Panc1 (cell line): ENCODE measurements around the gene FRMPD2. TPM values are rescaled to one million over a fixed set of nuclear protein-coding genes. Genes with fewer than 3 reads are reported as not detected.

ENCODE experiments used
- ATAC-seq: fragments of 200-7000 bp; cut with Tn5 transposase; 2 replicates; pipeline ENCODE4 v1.9.1; 2020; ENCODE audit warnings: mild to moderate bottlenecking, moderate library complexity
- BruUV-seq: library from RNA; stranded (reverse); fragments of 400-500 nt; replicated peaks from 2 replicates; lab custom pipeline; 2021; lab: Mats Ljungman, UMichigan
- CTCF ChIA-PET: fragments of 300-600 bp; sonication (Branson Sonifier 250); formaldehyde crosslinking; loops from one replicate; lab custom pipeline; 2022; ENCODE audit warnings: antibody characterized with exemption; lab: Charles Lee
- POLR2A ChIA-PET: fragments of 300-600 bp; sonication (Branson Sonifier 250); formaldehyde crosslinking; loops from one replicate; lab custom pipeline; 2022; ENCODE audit warnings: antibody characterized with exemption; lab: Charles Lee
- DNase-seq: peaks from one replicate; pipeline ENCODE4 v3.0.0-alpha.2; 2010; ENCODE audit warnings: low read depth, low spot score
- H3K27ac ChIP-seq: 2 replicates; pipeline ENCODE4 v1.5.1; 2011; ENCODE audit warnings: mild to moderate bottlenecking, low read length, inconsistent platforms
- H3K27me3 ChIP-seq: fragments of 200-500 bp; sonication (Bioruptor generic); 2 replicates; pipeline ENCODE4 v1.6.0; 2014; ENCODE audit warnings: low read length, inconsistent platforms; ENCODE audit not compliant: control insufficient read depth, insufficient read depth
- H3K36me3 ChIP-seq: fragments of 200-500 bp; sonication (Bioruptor generic); 2 replicates; pipeline ENCODE4 v1.5.1; 2014; ENCODE audit warnings: inconsistent platforms, mild to moderate bottlenecking, low read length, moderate library complexity; ENCODE audit not compliant: control insufficient read depth, insufficient read depth
- H3K4me1 ChIP-seq: 2 replicates; pipeline ENCODE4 v1.5.1; 2011; ENCODE audit warnings: inconsistent platforms, mild to moderate bottlenecking, low read length, moderate library complexity; ENCODE audit not compliant: control insufficient read depth, insufficient read depth
- H3K4me3 ChIP-seq, 2 experiments: 2 replicates each; pipeline ENCODE4 v1.5.1; 2011 to 2012; ENCODE audit warnings: low read depth in 2 of 2, low read length in 2 of 2, mild to moderate bottlenecking in 2 of 2, inconsistent platforms in 1 of 2, moderate library complexity in 1 of 2
- H3K9me3 ChIP-seq: fragments of 200-500 bp; sonication (Bioruptor generic); 2 replicates; pipeline ENCODE4 v1.5.1; 2014; ENCODE audit warnings: low read depth, mild to moderate bottlenecking, inconsistent platforms, low read length, moderate library complexity; ENCODE audit not compliant: control insufficient read depth, insufficient read depth
- POLR2AphosphoS5 ChIP-seq: IDR thresholded peaks from 2 replicates; pipeline ENCODE4 v1.6.1; 2012; ENCODE audit warnings: mild to moderate bottlenecking, low read depth, low read length, moderate library complexity
- SIN3A ChIP-seq: IDR thresholded peaks from 2 replicates; pipeline ENCODE4 v1.6.1; 2012; ENCODE audit warnings: low read depth, mild to moderate bottlenecking, low read length, moderate library complexity, borderline replicate concordance; ENCODE audit not compliant: insufficient read depth
- TCF7L2 ChIP-seq: IDR thresholded peaks from 2 replicates; pipeline ENCODE4 v1.6.1; 2011; ENCODE audit warnings: mild to moderate bottlenecking, low read depth, low read length, inconsistent platforms
- in situ Hi-C: cut with HindIII; loops from 2 replicates; pipeline ENCODE4 v1.10.0; 2016; ENCODE audit warnings: low sequenced_read_pairs, low pct_unique_long_range_greater_than_20kb
- intact Hi-C: fragments of 100-400 bp; cut with micrococcal nuclease; formaldehyde crosslinking; loops from one replicate; pipeline ENCODE4 v1.10.0; 2022; ENCODE audit not compliant: unreplicated experiment
- total RNA-seq: library from RNA; stranded (reverse); gene quantifications from one replicate; pipeline ENCODE4 v1.2.1, GENCODE V29; 2021; ENCODE audit not compliant: unreplicated experiment
- TF ChIP-seq, protein P1 (sequence below): fragments of 450-650 bp; IDR thresholded peaks from 2 replicates; pipeline ENCODE4 v1.5.1; 2017; ENCODE audit warnings: mild to moderate bottlenecking
- TF ChIP-seq, protein P2 (sequence below), 2 experiments: IDR thresholded peaks; 2 replicates each; pipeline ENCODE4 v1.6.1; 2011 to 2012; ENCODE audit warnings: low read depth in 2 of 2, control low read depth in 1 of 2, low read length in 1 of 2, mild to moderate bottlenecking in 1 of 2, moderate library complexity in 1 of 2; ENCODE audit not compliant: insufficient read depth in 1 of 2

The FRMPD2 gene
- total RNA-seq, 1 experiment from 2014 or later = not detected

DNA sequence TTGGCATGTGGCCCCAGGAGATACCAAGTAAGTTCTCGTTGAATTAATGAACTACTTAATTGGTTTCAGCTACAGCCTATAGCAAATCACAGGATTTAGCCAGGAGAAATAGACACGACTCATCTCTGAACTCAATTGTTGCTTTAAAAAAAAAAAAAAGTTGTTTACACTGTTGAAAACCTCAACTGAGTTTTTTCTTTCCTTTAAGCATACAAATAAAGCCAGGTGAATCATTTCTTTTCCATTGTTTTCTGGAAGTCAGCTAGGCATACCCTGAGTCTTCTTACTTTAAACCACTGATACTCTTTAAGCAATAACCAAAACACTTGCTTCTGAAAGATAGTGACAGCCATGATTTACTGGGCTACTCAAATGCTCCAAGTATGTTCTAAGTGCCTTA lies 755 bp downstream of the FRMPD2 start:
- no peaks in the 10 kb centered on the region for H3K4me1 ChIP-seq
- intact Hi-C loops (no loop called here), in situ Hi-C loops (no loop called here)
- DNase-seq (no peak), ATAC-seq (no peak)
- no TSS peak for BruUV-seq
- POLR2A ChIA-PET = no interaction called here
- H3K4me3 ChIP-seq = no peak overlapping the region
- H3K9me3 ChIP-seq = no peaks in the 10 kb centered on the region
- H3K27ac ChIP-seq = no peak overlapping the region
- TF ChIP-seq, protein P1, sequence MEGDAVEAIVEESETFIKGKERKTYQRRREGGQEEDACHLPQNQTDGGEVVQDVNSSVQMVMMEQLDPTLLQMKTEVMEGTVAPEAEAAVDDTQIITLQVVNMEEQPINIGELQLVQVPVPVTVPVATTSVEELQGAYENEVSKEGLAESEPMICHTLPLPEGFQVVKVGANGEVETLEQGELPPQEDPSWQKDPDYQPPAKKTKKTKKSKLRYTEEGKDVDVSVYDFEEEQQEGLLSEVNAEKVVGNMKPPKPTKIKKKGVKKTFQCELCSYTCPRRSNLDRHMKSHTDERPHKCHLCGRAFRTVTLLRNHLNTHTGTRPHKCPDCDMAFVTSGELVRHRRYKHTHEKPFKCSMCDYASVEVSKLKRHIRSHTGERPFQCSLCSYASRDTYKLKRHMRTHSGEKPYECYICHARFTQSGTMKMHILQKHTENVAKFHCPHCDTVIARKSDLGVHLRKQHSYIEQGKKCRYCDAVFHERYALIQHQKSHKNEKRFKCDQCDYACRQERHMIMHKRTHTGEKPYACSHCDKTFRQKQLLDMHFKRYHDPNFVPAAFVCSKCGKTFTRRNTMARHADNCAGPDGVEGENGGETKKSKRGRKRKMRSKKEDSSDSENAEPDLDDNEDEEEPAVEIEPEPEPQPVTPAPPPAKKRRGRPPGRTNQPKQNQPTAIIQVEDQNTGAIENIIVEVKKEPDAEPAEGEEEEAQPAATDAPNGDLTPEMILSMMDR = no peak
- H3K27me3 ChIP-seq = 0 out of 2 replicates have a peak, but pooled peaks cover 2% of the 10 kb centered on the region
- CTCF ChIA-PET = interaction anchor here (0.7 kb wide), 1 partner anchor 14 kb away, joined by 4 read pairs; no protein-coding TSS in a partner anchor
- no peaks in the 10 kb centered on the region for H3K36me3 ChIP-seq

DNA sequence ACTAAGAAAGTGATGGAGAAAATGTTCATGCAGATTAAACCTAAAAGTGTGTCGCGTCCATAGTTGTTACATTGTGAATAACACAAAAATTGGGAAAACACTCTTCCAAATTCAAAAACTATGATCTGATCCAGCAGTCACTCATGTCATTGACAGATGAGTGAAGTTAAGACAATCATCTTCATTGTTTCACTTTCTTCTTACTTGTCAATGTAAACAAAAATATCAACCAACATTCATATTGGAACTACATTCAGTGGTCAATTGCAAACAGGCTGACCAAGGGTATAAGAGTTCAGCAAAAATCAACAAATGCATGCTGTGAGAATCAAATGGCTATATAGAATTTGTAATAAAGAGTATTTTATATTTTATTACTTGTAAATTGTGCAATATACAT lies 1.8 kb downstream of the FRMPD2 start:
- Histone ChIP-seq H3K27ac (no peak overlapping the region), H3K27me3 (0 out of 2 replicates have a peak, but pooled peaks cover 2% of the 10 kb centered on the region), H3K36me3 (no peaks in the 10 kb centered on the region), H3K9me3 (no peaks in the 10 kb centered on the region), H3K4me1 (no peaks in the 10 kb centered on the region), H3K4me3 (no peak overlapping the region)
- TF ChIP-seq TCF7L2 (no peak), SIN3A (no peak), POLR2AphosphoS5 (no peak)
- TF ChIP-seq, protein P2, sequence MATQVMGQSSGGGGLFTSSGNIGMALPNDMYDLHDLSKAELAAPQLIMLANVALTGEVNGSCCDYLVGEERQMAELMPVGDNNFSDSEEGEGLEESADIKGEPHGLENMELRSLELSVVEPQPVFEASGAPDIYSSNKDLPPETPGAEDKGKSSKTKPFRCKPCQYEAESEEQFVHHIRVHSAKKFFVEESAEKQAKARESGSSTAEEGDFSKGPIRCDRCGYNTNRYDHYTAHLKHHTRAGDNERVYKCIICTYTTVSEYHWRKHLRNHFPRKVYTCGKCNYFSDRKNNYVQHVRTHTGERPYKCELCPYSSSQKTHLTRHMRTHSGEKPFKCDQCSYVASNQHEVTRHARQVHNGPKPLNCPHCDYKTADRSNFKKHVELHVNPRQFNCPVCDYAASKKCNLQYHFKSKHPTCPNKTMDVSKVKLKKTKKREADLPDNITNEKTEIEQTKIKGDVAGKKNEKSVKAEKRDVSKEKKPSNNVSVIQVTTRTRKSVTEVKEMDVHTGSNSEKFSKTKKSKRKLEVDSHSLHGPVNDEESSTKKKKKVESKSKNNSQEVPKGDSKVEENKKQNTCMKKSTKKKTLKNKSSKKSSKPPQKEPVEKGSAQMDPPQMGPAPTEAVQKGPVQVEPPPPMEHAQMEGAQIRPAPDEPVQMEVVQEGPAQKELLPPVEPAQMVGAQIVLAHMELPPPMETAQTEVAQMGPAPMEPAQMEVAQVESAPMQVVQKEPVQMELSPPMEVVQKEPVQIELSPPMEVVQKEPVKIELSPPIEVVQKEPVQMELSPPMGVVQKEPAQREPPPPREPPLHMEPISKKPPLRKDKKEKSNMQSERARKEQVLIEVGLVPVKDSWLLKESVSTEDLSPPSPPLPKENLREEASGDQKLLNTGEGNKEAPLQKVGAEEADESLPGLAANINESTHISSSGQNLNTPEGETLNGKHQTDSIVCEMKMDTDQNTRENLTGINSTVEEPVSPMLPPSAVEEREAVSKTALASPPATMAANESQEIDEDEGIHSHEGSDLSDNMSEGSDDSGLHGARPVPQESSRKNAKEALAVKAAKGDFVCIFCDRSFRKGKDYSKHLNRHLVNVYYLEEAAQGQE (IDR thresholded peaks at IDR 0.05; ENCODE audit: insufficient read depth in 1 of 2, low read depth in 2 of 2, low read length in 1 of 2) = no peak
- TF ChIP-seq, protein P1 = no peak
- no TSS peak for BruUV-seq
- ChIA-PET CTCF (no interaction called here), POLR2A (no interaction called here)
- intact Hi-C loops = no loop called here
- ATAC-seq = no peak
- no peak for DNase-seq
- in situ Hi-C loops = no loop called here
